HepG2 (cell line): Measurements from ENCODE around the gene CACNA1D. TPM values are rescaled to one million over a fixed set of nuclear protein-coding genes. Genes with fewer than 3 reads are reported as not detected.
A peak's percentile ranks its signal among the peaks of the same experiment; 100 is the strongest.

ENCODE experiments used
- ARID3A ChIP-seq: IDR thresholded peaks from 2 replicates; pipeline ENCODE4 v1.6.1; 2012; ENCODE audit warnings: low read depth, low read length, improper control_type of control experiment
- ARID5B ChIP-seq: IDR thresholded peaks from 2 replicates; pipeline ENCODE4 v1.4.0; 2020; ENCODE audit warnings: mild to moderate bottlenecking, missing genetic modification reagents
- ARNT2 ChIP-seq: sonication (generic); formaldehyde crosslinking; IDR thresholded peaks from 2 replicates; pipeline ENCODE4 v1.8.0; 2022; ENCODE audit warnings: mild to moderate bottlenecking, low read depth, missing genetic modification reagents, moderate library complexity
- ATF4 ChIP-seq, 2 experiments: fragments of 450-650 bp in 1 of 2; sonication (generic) in 1 of 2; formaldehyde crosslinking; IDR thresholded peaks; 2 replicates each; pipeline versions ENCODE4 v1.5.0 to v1.8.0; 2020 to 2022; ENCODE audit warnings: mild to moderate bottlenecking in 1 of 2, missing genetic modification reagents in 1 of 2
- BRF2 ChIP-seq: sonication (generic); formaldehyde crosslinking; IDR thresholded peaks from 2 replicates; pipeline ENCODE4 v1.8.1; 2022; ENCODE audit warnings: mild to moderate bottlenecking, missing genetic modification reagents
- KDM5B ChIP-seq: sonication (generic); formaldehyde crosslinking; IDR thresholded peaks from 2 replicates; pipeline ENCODE4 v1.4.0; 2020; ENCODE audit warnings: missing genetic modification reagents, mild to moderate bottlenecking, borderline replicate concordance
- KLF12 ChIP-seq: sonication (generic); formaldehyde crosslinking; IDR thresholded peaks from 2 replicates; pipeline ENCODE4 v1.4.0; 2020; ENCODE audit warnings: missing genetic modification reagents, borderline replicate concordance
- MAX ChIP-seq: IDR thresholded peaks from 2 replicates; pipeline ENCODE4 v1.6.1; 2012; ENCODE audit warnings: inconsistent platforms
- NFIC ChIP-seq: IDR thresholded peaks from 2 replicates; pipeline ENCODE4 v1.6.1; 2012; ENCODE audit warnings: mild to moderate bottlenecking, low read length, inconsistent platforms
- POLR2G ChIP-seq: fragments of 200-400 bp; formaldehyde crosslinking; IDR thresholded peaks from 2 replicates; pipeline ENCODE4 v1.6.1; 2018; ENCODE audit warnings: mild to moderate bottlenecking, low read depth, low read length, moderate library complexity
- SIN3B ChIP-seq: fragments of 150-350 bp; IDR thresholded peaks from 2 replicates; pipeline ENCODE4 v1.6.1; 2014; ENCODE audit warnings: low read length
- SNAPC5 ChIP-seq: sonication (generic); formaldehyde crosslinking; IDR thresholded peaks from 2 replicates; pipeline ENCODE4 v1.8.1; 2023; ENCODE audit warnings: mild to moderate bottlenecking, missing genetic modification reagents, borderline replicate concordance
- SRF ChIP-seq: IDR thresholded peaks from 2 replicates; pipeline ENCODE4 v1.6.1; 2011; ENCODE audit warnings: mild to moderate bottlenecking, low read depth, low read length, moderate library complexity
- ZBTB34 ChIP-seq: sonication (generic); formaldehyde crosslinking; IDR thresholded peaks from 2 replicates; pipeline ENCODE4 v1.8.0; 2022; ENCODE audit warnings: mild to moderate bottlenecking, missing genetic modification reagents
- ZMYM2 ChIP-seq: sonication (generic); formaldehyde crosslinking; IDR thresholded peaks from 2 replicates; pipeline ENCODE4 v1.8.0; 2022; ENCODE audit warnings: mild to moderate bottlenecking, missing genetic modification reagents
- ZMYM4 ChIP-seq: sonication (generic); formaldehyde crosslinking; IDR thresholded peaks from 2 replicates; pipeline ENCODE4 v1.8.1; 2023; ENCODE audit warnings: mild to moderate bottlenecking, missing genetic modification reagents
- ZNF12 ChIP-seq: sonication (generic); formaldehyde crosslinking; IDR thresholded peaks from 2 replicates; pipeline ENCODE4 v1.5.0; 2020; ENCODE audit warnings: missing genetic modification reagents
- ZNF207 ChIP-seq: fragments of 450-650 bp; IDR thresholded peaks from 2 replicates; pipeline ENCODE4 v1.6.1; 2016; ENCODE audit warnings: antibody characterized with exemption, borderline replicate concordance
- ZNF619 ChIP-seq: sonication (generic); formaldehyde crosslinking; IDR thresholded peaks from 2 replicates; pipeline ENCODE4 v1.4.0; 2020; ENCODE audit warnings: mild to moderate bottlenecking, missing genetic modification reagents
- polyA plus RNA-seq, 8 experiments: library from polyadenylated mRNA; depleted of rRNA in 3 of 8; stranded (reverse) in 7 of 8; unstranded in 1 of 8; fragments of >200 nt; fragmentation: Illumina TruSeq in 4 of 8; extraction: Trizol in 4 of 8; gene quantifications; 2 replicates each; pipeline versions ENCODE4 v1.2.1 to v1.2.3, GENCODE V29; 2011 to 2016; ENCODE audit warnings: low read depth in 4 of 8, missing spikeins in 1 of 8, mixed read lengths in 1 of 8; ENCODE audit not compliant: insufficient read depth in 1 of 8
- total RNA-seq, 5 experiments: library from RNA; depleted of rRNA; stranded (reverse); fragments of >200 nt; fragmentation: Illumina TruSeq; extraction: Trizol; gene quantifications; 2 replicates each; pipeline ENCODE4 v1.2.3, GENCODE V29; 2016; ENCODE audit warnings: low read depth in 1 of 5

The CACNA1D gene
- total and polyA plus RNA-seq, 2 of the 13 experiments (the other 11 are each of a cell fraction or from before 2014, with no cell fraction given): 0.26 to 0.38 TPM

- peak; percentile 78 for TF ChIP-seq ZBTB34 (CRISPR knock-in tag)
- TF ChIP-seq ARID5B: peak; percentile 75
- TF ChIP-seq BRF2 (CRISPR knock-in tag): peak; percentile 66; the same call in 1 of the 2 replicates
- TF ChIP-seq ARNT2 (CRISPR knock-in tag): no peak; the same call in 1 of the 2 replicates
- peak; percentile 84 for TF ChIP-seq ARID3A
- TF ChIP-seq ZNF619 (CRISPR knock-in tag): no peak; the same call in 1 of the 2 replicates
- TF ChIP-seq SRF: no peak
- TF ChIP-seq KLF12 (CRISPR knock-in tag): peak; percentile 87; the same call in 1 of the 2 replicates
- TF ChIP-seq ZMYM4: no peak
- peak; percentile 13; the same call in 1 of the 2 replicates for TF ChIP-seq KDM5B (CRISPR knock-in tag)
- TF ChIP-seq SIN3B: no peak
- peak; percentile 65; the same call in 1 of the 2 replicates for TF ChIP-seq POLR2G
- no peak for TF ChIP-seq SNAPC5 (CRISPR knock-in tag)
- peak; percentile 87; the same call in 1 of the 2 replicates for TF ChIP-seq NFIC
- TF ChIP-seq ZNF12 (CRISPR knock-in tag): peak; percentile 63
- 0 out of 4 replicates have a peak, but pooled peaks of 1 of the 2 experiments have one; percentile 4 for TF ChIP-seq ATF4 (CRISPR knock-in tag; IDR thresholded peaks at IDR 0.05)
- peak; percentile 83 for TF ChIP-seq MAX
- peak; percentile 94 for TF ChIP-seq ZMYM2 (CRISPR knock-in tag)
- TF ChIP-seq ZNF207: no peak
Observed at GRCh38 chr3:53842436-53843194, 348.2 kb downstream of the CACNA1D start (continued).
